Breast epithelium (tissue), 3 donors: ENCODE measurements around the gene POC1A.

Source experiments
- POLR2A ChIP-seq: fragments of 450-650 bp; IDR thresholded peaks from one replicate; pipeline ENCODE4 v1.6.1; 2016; ENCODE audit warnings: antibody characterized with exemption, mild to moderate bottlenecking, moderate library complexity
- POLR2AphosphoS5 ChIP-seq, 3 donors: sonication (generic); formaldehyde crosslinking; IDR thresholded peaks; one replicate each; pipeline ENCODE4 v1.6.1; 2017; ENCODE audit warnings: antibody characterized with exemption in 3 of 3
- TF ChIP-seq, protein P1 (sequence below), 3 donors: fragments of 450-650 bp; IDR thresholded peaks; one replicate each; pipeline ENCODE4 v1.5.1; 2016 to 2017; ENCODE audit warnings: antibody characterized with exemption in 3 of 3, mild to moderate bottlenecking in 3 of 3, moderate library complexity in 3 of 3

DNA sequence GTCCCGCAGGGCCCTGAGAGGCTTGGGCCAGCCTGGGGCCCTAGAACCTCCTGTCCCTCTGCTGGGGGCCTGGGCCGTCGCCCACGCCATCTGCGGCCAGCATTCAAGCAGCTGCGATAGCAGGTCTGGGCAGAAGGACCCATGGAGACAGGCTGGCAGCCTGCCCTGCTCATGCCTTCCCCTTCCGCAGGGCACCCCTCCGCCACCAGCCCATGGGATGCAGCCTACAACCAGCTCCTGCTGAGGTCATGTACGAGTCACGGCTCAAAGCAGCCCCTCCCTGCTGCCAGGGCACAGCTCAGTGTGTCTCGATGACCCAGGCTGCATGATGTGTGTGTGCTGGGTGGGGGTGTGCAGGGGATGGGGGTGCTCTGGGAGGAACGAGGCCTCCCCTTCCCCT lies 125.7 kb downstream of the POC1A start:
- TF ChIP-seq POLR2A, result no peak
- TF ChIP-seq, protein P1, sequence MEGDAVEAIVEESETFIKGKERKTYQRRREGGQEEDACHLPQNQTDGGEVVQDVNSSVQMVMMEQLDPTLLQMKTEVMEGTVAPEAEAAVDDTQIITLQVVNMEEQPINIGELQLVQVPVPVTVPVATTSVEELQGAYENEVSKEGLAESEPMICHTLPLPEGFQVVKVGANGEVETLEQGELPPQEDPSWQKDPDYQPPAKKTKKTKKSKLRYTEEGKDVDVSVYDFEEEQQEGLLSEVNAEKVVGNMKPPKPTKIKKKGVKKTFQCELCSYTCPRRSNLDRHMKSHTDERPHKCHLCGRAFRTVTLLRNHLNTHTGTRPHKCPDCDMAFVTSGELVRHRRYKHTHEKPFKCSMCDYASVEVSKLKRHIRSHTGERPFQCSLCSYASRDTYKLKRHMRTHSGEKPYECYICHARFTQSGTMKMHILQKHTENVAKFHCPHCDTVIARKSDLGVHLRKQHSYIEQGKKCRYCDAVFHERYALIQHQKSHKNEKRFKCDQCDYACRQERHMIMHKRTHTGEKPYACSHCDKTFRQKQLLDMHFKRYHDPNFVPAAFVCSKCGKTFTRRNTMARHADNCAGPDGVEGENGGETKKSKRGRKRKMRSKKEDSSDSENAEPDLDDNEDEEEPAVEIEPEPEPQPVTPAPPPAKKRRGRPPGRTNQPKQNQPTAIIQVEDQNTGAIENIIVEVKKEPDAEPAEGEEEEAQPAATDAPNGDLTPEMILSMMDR (IDR thresholded peaks at IDR 0.05), result no peak
- no peak for TF ChIP-seq POLR2AphosphoS5 (IDR thresholded peaks at IDR 0.05)
